SJSA1 (cell line): ENCODE data around the gene TRIM9. TPM values are rescaled to one million over a fixed set of nuclear protein-coding genes. Genes with fewer than 3 reads are reported as not detected.

Experiments
- DNase-seq, 2 experiments: peaks; one replicate each; pipeline ENCODE4 v3.0.0-alpha.2; 2015 to 2020; ENCODE audit warnings: low spot score in 2 of 2, low read depth in 1 of 2
- H3K27ac ChIP-seq: fragments of 250-450 bp; sonication (Bioruptor Pico); 2 replicates; pipeline ENCODE4 v1.5.1; 2020; ENCODE audit warnings: mild to moderate bottlenecking, moderate library complexity
- H3K27me3 ChIP-seq: fragments of 250-450 bp; sonication (Bioruptor Pico); replicated peaks from 2 replicates; pipeline ENCODE4 v1.5.1; 2020; ENCODE audit warnings: mild to moderate bottlenecking, moderate library complexity
- H3K36me3 ChIP-seq: fragments of 250-450 bp; sonication (Bioruptor Pico); 2 replicates; pipeline ENCODE4 v1.5.1; 2020; ENCODE audit warnings: mild to moderate bottlenecking
- H3K4me1 ChIP-seq: fragments of 250-450 bp; sonication (Bioruptor Pico); replicated peaks from 2 replicates; pipeline ENCODE4 v1.6.1; 2021; ENCODE audit warnings: mild to moderate bottlenecking
- H3K4me3 ChIP-seq: fragments of 250-450 bp; sonication (Bioruptor Pico); 2 replicates; pipeline ENCODE4 v1.5.1; 2020; ENCODE audit warnings: mild to moderate bottlenecking
- H3K9me3 ChIP-seq: fragments of 250-450 bp; sonication (Bioruptor Pico); replicated peaks from 2 replicates; pipeline ENCODE4 v1.5.1; 2020; ENCODE audit warnings: mild to moderate bottlenecking
- total RNA-seq: library from RNA; depleted of rRNA; stranded (reverse); fragments of >200 nt; shearing (Covaris generic); gene quantifications from 2 replicates; pipeline ENCODE4 v1.2.3, GENCODE V29; 2014; rRNA removed

Gene TRIM9
- total RNA-seq, 1 experiment from 2014 or later, result not detected

DNA sequence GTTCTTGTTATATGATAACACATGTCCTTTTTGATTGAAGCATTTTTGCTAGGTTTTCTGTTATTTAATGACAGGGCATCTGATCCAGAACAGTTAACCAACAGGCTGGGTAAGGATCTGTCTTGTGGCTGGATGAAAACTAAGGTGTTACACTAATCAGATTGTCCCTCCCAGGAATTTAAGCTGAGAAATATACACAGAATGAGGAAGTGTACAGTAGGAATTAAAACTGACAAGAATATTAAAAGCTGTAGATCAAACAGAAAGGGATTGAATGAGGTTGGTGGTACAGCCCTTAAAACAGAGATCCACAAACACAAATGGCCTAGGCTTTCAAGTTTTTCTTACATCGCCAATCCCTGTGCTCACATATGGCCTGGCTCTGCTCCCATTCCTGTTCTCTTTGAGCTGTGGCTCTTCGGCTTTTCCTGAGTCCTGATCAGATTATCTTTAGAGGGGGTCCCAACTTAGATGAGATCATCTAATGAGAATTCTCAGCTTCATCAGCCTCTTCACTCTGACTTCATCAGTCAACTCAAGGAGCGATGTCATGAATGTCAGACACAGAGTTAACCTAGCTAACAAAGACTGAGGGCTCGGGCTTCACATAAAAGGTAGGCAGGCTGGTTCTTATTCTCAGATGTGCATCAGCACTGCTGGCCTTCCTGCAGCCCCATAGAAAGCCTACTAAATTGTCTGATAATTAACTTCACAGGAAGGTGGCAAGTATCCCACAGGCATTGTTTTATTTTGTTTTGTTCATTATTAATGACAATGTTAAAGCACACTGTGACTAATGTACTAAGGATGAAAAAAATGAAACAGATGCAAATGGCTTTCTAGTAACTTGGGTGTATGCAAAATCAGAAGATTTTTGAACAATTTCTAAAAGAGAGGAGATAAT lies 162.1 kb downstream of the TRIM9 start:
- DNase-seq, result no peak
- H3K27ac ChIP-seq, result no peak overlapping the region

DNA sequence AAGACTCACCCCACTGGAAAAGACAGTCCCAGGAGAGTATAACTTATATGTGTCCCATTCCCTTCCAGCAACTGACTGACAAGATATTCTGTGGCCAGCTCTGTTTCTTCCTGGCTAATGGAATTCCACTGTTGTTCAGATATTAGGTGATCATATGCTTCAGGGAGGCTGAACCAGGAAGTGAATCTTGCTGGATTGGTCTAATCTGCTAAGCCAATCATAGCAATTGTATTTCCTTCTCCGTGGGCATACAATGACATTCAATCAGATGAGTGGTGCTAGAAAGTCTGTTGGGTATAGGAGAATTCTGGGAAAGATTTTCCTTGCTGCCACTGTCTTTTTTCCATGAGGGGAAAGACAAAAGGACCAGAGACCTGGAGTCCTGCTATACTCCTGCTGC lies 162.7 kb downstream of the TRIM9 start:
- H3K4me1 ChIP-seq, result no peaks in the 10 kb centered on the region
- no peak overlapping the region for H3K27ac ChIP-seq
- peaks cover 14% of the 10 kb centered on the region for H3K36me3 ChIP-seq
- no peak overlapping the region for H3K4me3 ChIP-seq
- no peaks in the 10 kb centered on the region for H3K9me3 ChIP-seq
- no peaks in the 10 kb centered on the region for H3K27me3 ChIP-seq
- no peak for DNase-seq

More for the DNA sequence above, 162.1 kb downstream of the TRIM9 start:
- H3K36me3 ChIP-seq, result peaks cover 14% of the 10 kb centered on the region
- no peaks in the 10 kb centered on the region for H3K4me1 ChIP-seq
- H3K4me3 ChIP-seq, result no peak overlapping the region
- H3K27me3 ChIP-seq, result no peaks in the 10 kb centered on the region
- H3K9me3 ChIP-seq, result no peaks in the 10 kb centered on the region

- H3K9me3 ChIP-seq, result no peaks in the 10 kb centered on the region
- no peak for DNase-seq
- H3K4me3 ChIP-seq, result no peak overlapping the region
- no peaks in the 10 kb centered on the region for H3K4me1 ChIP-seq
- H3K27me3 ChIP-seq, result no peaks in the 10 kb centered on the region
- H3K36me3 ChIP-seq, result peaks cover 14% of the 10 kb centered on the region
- H3K27ac ChIP-seq, result no peak overlapping the region
Measured at GRCh38 chr14:50931559-50931958, 163.3 kb downstream of the TRIM9 start.

DNA sequence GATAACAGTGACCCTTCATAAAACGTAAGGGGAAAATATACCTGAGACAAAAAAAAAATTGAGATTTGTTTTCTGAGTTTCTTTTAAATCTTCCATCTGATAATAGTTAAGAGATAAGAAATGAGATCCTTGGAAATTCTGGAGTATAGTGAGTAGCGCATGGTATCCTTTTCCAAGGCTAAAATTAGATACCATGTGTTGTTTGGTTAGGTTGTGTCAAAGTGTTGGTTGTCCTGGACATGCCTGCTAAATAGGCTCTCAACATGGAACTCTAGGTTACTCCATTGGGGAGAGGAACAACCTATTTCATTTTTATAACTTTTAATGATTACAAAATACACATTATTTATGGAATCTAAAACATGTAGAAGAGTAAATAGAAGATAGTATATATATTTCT lies 165.4 kb downstream of the TRIM9 start:
- peaks cover 8% of the 10 kb centered on the region for H3K36me3 ChIP-seq
- DNase-seq, result no peak
- H3K4me1 ChIP-seq, result no peaks in the 10 kb centered on the region
- no peaks in the 10 kb centered on the region for H3K9me3 ChIP-seq
- no peak overlapping the region for H3K4me3 ChIP-seq
- no peak overlapping the region for H3K27ac ChIP-seq
- no peaks in the 10 kb centered on the region for H3K27me3 ChIP-seq

- no peak overlapping the region for H3K4me3 ChIP-seq
- no peak overlapping the region for H3K27ac ChIP-seq
- DNase-seq, result no peak
- peaks cover 7% of the 10 kb centered on the region for H3K36me3 ChIP-seq
- H3K27me3 ChIP-seq, result no peaks in the 10 kb centered on the region
- H3K9me3 ChIP-seq, result no peaks in the 10 kb centered on the region
- H3K4me1 ChIP-seq, result no peaks in the 10 kb centered on the region
Measured at GRCh38 chr14:50928002-50928635, 166.8 kb downstream of the TRIM9 start.

DNA sequence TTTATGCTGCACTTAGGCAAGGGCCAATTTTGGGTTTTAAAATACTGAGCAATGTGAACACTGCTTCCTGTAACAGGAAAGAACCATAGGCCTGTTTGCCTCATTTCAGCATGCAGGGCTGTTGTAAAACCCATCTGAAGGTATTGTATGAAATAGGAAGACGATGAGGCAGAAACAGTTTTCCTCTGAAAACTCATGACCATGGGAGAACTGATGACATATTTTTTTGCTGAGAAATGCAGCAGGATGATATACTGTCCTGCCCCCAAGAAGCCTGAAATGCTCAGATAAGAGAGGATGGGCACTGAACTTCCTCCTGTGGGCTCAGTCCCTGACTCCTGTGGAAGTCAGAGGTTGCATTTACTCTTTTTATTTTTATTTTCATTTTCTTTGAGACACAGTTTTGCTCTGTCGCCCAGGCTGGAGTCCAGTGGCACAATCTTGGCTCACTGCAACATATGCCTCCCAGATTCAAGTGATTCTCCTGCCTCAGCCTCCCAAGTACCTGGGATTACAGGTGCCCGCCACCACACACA lies 168.0 kb downstream of the TRIM9 start:
- no peaks in the 10 kb centered on the region for H3K27me3 ChIP-seq
- no peaks in the 10 kb centered on the region for H3K9me3 ChIP-seq
- no peaks in the 10 kb centered on the region for H3K4me1 ChIP-seq
- no peak overlapping the region for H3K4me3 ChIP-seq
- H3K27ac ChIP-seq, result no peak overlapping the region
- DNase-seq, result no peak
- peaks cover 12% of the 10 kb centered on the region for H3K36me3 ChIP-seq

Other genes starting within 250 kb of the TRIM9 start
- not detected in 2 replicates for gene ABHD12B, start 223.1 kb downstream of the TRIM9 start, total RNA-seq
- gene PYGL, start 150.6 kb downstream of the TRIM9 start, total RNA-seq, result 32.5 TPM in 2 replicates
- gene TMX1, start 145.1 kb upstream of the TRIM9 start, total RNA-seq, result 55.3 and 87.6 TPM in 2 replicates